GM19372 (cell line): Measurements from ENCODE around the gene MEGF6.

Experiments used
- ATAC-seq: cut with Tn5 transposase; IDR thresholded peaks from one replicate; pipeline ENCODE4 v1.9.1; 2021; ENCODE audit warnings: mild to moderate bottlenecking, low read depth, moderate library complexity; ENCODE audit not compliant: unreplicated experiment

The MEGF6 gene

GRCh38 chr1:3646596-3646995 is 35.3 kb upstream of the MEGF6 start:
- no peak for ATAC-seq

GRCh38 chr1:3645666-3646355 is 34.5 kb upstream of the MEGF6 start:
- ATAC-seq = no peak

GRCh38 chr1:3645247-3645646 is 33.9 kb upstream of the MEGF6 start:
- no peak for ATAC-seq

- ATAC-seq = no peak
These were observed 33.0 kb upstream of the MEGF6 start for GRCh38 chr1:3644273-3644672.

- ATAC-seq = no peak
These were observed 31.8 kb upstream of the MEGF6 start for GRCh38 chr1:3642919-3643675.

GRCh38 chr1:3641816-3642215 is 30.5 kb upstream of the MEGF6 start:
- no peak for ATAC-seq

GRCh38 chr1:3641046-3641760 is 29.9 kb upstream of the MEGF6 start:
- ATAC-seq = no peak

- no peak for ATAC-seq
These were observed 29.0 kb upstream of the MEGF6 start for GRCh38 chr1:3640121-3640837.

- no peak for ATAC-seq
These were observed 28.1 kb upstream of the MEGF6 start for GRCh38 chr1:3639397-3639911.

- no peak for ATAC-seq
These were observed 27.4 kb upstream of the MEGF6 start for GRCh38 chr1:3638676-3639075.

GRCh38 chr1:3638027-3638426 is 26.7 kb upstream of the MEGF6 start:
- ATAC-seq = no peak

- ATAC-seq = no peak
These were observed 25.2 kb upstream of the MEGF6 start for GRCh38 chr1:3636531-3636930.

- no peak for ATAC-seq
These were observed 24.8 kb upstream of the MEGF6 start for GRCh38 chr1:3636080-3636479.

- no peak for ATAC-seq
These were observed 22.9 kb upstream of the MEGF6 start for GRCh38 chr1:3634059-3634800.

GRCh38 chr1:3633344-3634058 is 22.2 kb upstream of the MEGF6 start:
- no peak for ATAC-seq

- no peak for ATAC-seq
These were observed 21.5 kb upstream of the MEGF6 start for GRCh38 chr1:3632716-3633343.

GRCh38 chr1:3632298-3632697 is 21.0 kb upstream of the MEGF6 start:
- ATAC-seq = no peak

- no peak for ATAC-seq
These were observed 20.3 kb upstream of the MEGF6 start for GRCh38 chr1:3631320-3632260.
